Measurements from ENCODE around the gene ZNF792.

Gene ZNF792

GRCh38 chr19:34988119-34988518 is 24.1 kb upstream of the ZNF792 start:
- no peak overlapping the region for H3K23ac ChIP-seq (ENCODE audit: low read length in 2 of 2)
- peaks cover 4% of the 10 kb centered on the region for H3K4me1 ChIP-seq (ENCODE audit: control insufficient read depth, insufficient read depth, low read depth, low read length)
- H3K79me1 ChIP-seq (replicated peaks; ENCODE audit: low read length, poor library complexity, severe bottlenecking), result no peaks in the 10 kb centered on the region
- H2BK5ac ChIP-seq (ENCODE audit: low read depth, low read length, poor library complexity, severe bottlenecking), result no peak overlapping the region
- H2AK5ac ChIP-seq (ENCODE audit: low read length, severe bottlenecking), result no peak overlapping the region
- H4K8ac ChIP-seq (ENCODE audit: low read length), result no peak overlapping the region
- 100% methylated on average over 1 of the region's 1 CpG for WGBS
- no peak overlapping the region for H3K14ac ChIP-seq (ENCODE audit: low read length in 2 of 2)
- no peak overlapping the region for H3K27ac ChIP-seq (ENCODE audit: low read length, poor library complexity, severe bottlenecking)
- H4K91ac ChIP-seq (ENCODE audit: low read length), result no peak overlapping the region
- no peak overlapping the region for H3K18ac ChIP-seq (ENCODE audit: low read depth in 1 of 2, low read length in 2 of 2)
- H3K4me3 ChIP-seq (ENCODE audit: insufficient read depth in 1 of 2, low read depth in 1 of 2, low read length in 2 of 2), result no peak overlapping the region
- no peak overlapping the region for H3K4me2 ChIP-seq (ENCODE audit: low read length, poor library complexity, severe bottlenecking)
- H3K4ac ChIP-seq (ENCODE audit: low read depth in 1 of 2, low read length in 2 of 2), result no peak overlapping the region
- H2AFZ ChIP-seq (ENCODE audit: low read depth, low read length), result no peak overlapping the region
- H2BK15ac ChIP-seq (ENCODE audit: low read depth, poor library complexity, severe bottlenecking), result no peak overlapping the region
- H3K27me3 ChIP-seq (ENCODE audit: control insufficient read depth in 1 of 2, insufficient read depth in 1 of 2, low read length in 2 of 2), result peaks cover 3% of the 10 kb centered on the region in 2 experiments
- no peaks in the 10 kb centered on the region for H3K36me3 ChIP-seq (ENCODE audit: control insufficient read depth in 1 of 2, insufficient read depth in 2 of 2, low read depth in 1 of 2, low read length in 2 of 2)
- no peak overlapping the region for H3K9ac ChIP-seq (ENCODE audit: low read length)
- no peaks in the 10 kb centered on the region for H3K9me3 ChIP-seq (ENCODE audit: control insufficient read depth, low read length)
- DNase-seq, result no peak
- H2BK120ac ChIP-seq (ENCODE audit: low read depth, low read length), result no peak overlapping the region
- H2BK12ac ChIP-seq (ENCODE audit: low read length in 2 of 2), result no peak overlapping the region

- 63% methylated on average over 6 of the region's 7 CpGs for WGBS
- no peak for DNase-seq
- Histone ChIP-seq H3K79me1 (replicated peaks; ENCODE audit: low read length, poor library complexity, severe bottlenecking) (no peaks in the 10 kb centered on the region), H2BK120ac (ENCODE audit: low read depth, low read length) (no peak overlapping the region), H3K4me3 (ENCODE audit: insufficient read depth in 1 of 2, low read depth in 1 of 2, low read length in 2 of 2) (no peak overlapping the region), H3K9me3 (ENCODE audit: control insufficient read depth, low read length) (no peaks in the 10 kb centered on the region), H3K18ac (ENCODE audit: low read depth in 1 of 2, low read length in 2 of 2) (no peak overlapping the region), H2AFZ (ENCODE audit: low read depth, low read length) (no peak overlapping the region), H3K4me2 (ENCODE audit: low read length, poor library complexity, severe bottlenecking) (no peak overlapping the region), H2BK15ac (ENCODE audit: low read depth, poor library complexity, severe bottlenecking) (no peak overlapping the region), H2BK5ac (ENCODE audit: low read depth, low read length, poor library complexity, severe bottlenecking) (no peak overlapping the region), H4K91ac (ENCODE audit: low read length) (no peak overlapping the region), H2AK5ac (ENCODE audit: low read length, severe bottlenecking) (no peak overlapping the region), H2BK12ac (ENCODE audit: low read length in 2 of 2) (no peak overlapping the region), H3K9ac (ENCODE audit: low read length) (no peak overlapping the region), H3K27ac (ENCODE audit: low read length, poor library complexity, severe bottlenecking) (no peak overlapping the region), H3K27me3 (ENCODE audit: control insufficient read depth in 1 of 2, insufficient read depth in 1 of 2, low read length in 2 of 2) (peaks cover 3 to 6% of the 10 kb centered on the region in 2 experiments), H3K4me1 (ENCODE audit: control insufficient read depth, insufficient read depth, low read depth, low read length) (peaks cover 4% of the 10 kb centered on the region), H4K8ac (ENCODE audit: low read length) (no peak overlapping the region), H3K36me3 (ENCODE audit: control insufficient read depth in 1 of 2, insufficient read depth in 2 of 2, low read depth in 1 of 2, low read length in 2 of 2) (no peaks in the 10 kb centered on the region), H3K14ac (ENCODE audit: low read length in 2 of 2) (no peak overlapping the region), H3K23ac (ENCODE audit: low read length in 2 of 2) (peak overlapping the region in 1 of 2 experiments; percentile 14), H3K4ac (ENCODE audit: low read depth in 1 of 2, low read length in 2 of 2) (no peak overlapping the region)
Measured at GRCh38 chr19:34985249-34986022, 21.4 kb upstream of the ZNF792 start.

GRCh38 chr19:34984287-34984686 is 20.3 kb upstream of the ZNF792 start:
- no peak overlapping the region for H2AK5ac ChIP-seq (ENCODE audit: low read length, severe bottlenecking)
- H4K91ac ChIP-seq (ENCODE audit: low read length), result no peak overlapping the region
- no peak overlapping the region for H3K18ac ChIP-seq (ENCODE audit: low read depth in 1 of 2, low read length in 2 of 2)
- no peaks in the 10 kb centered on the region for H3K9me3 ChIP-seq (ENCODE audit: control insufficient read depth, low read length)
- H3K9ac ChIP-seq (ENCODE audit: low read length), result no peak overlapping the region
- no peak overlapping the region for H3K23ac ChIP-seq (ENCODE audit: low read length in 2 of 2)
- H3K4me1 ChIP-seq (ENCODE audit: control insufficient read depth, insufficient read depth, low read depth, low read length), result peaks cover 4% of the 10 kb centered on the region
- no peak overlapping the region for H2BK5ac ChIP-seq (ENCODE audit: low read depth, low read length, poor library complexity, severe bottlenecking)
- no peak overlapping the region for H4K8ac ChIP-seq (ENCODE audit: low read length)
- H2BK15ac ChIP-seq (ENCODE audit: low read depth, poor library complexity, severe bottlenecking), result no peak overlapping the region
- H3K4ac ChIP-seq (ENCODE audit: low read depth in 1 of 2, low read length in 2 of 2), result no peak overlapping the region
- H2BK12ac ChIP-seq (ENCODE audit: low read length in 2 of 2), result no peak overlapping the region
- H3K27me3 ChIP-seq (ENCODE audit: control insufficient read depth in 1 of 2, insufficient read depth in 1 of 2, low read length in 2 of 2), result peaks cover 3 to 16% of the 10 kb centered on the region in 2 experiments
- 75% methylated on average over 2 of the region's 3 CpGs for WGBS
- H3K14ac ChIP-seq (ENCODE audit: low read length in 2 of 2), result no peak overlapping the region
- H3K4me3 ChIP-seq (ENCODE audit: insufficient read depth in 1 of 2, low read depth in 1 of 2, low read length in 2 of 2), result no peak overlapping the region
- no peak overlapping the region for H3K27ac ChIP-seq (ENCODE audit: low read length, poor library complexity, severe bottlenecking)
- no peak overlapping the region for H2BK120ac ChIP-seq (ENCODE audit: low read depth, low read length)
- no peak for DNase-seq
- H2AFZ ChIP-seq (ENCODE audit: low read depth, low read length), result no peak overlapping the region
- H3K36me3 ChIP-seq (ENCODE audit: control insufficient read depth in 1 of 2, insufficient read depth in 2 of 2, low read depth in 1 of 2, low read length in 2 of 2), result no peaks in the 10 kb centered on the region
- H3K79me1 ChIP-seq (replicated peaks; ENCODE audit: low read length, poor library complexity, severe bottlenecking), result no peaks in the 10 kb centered on the region
- no peak overlapping the region for H3K4me2 ChIP-seq (ENCODE audit: low read length, poor library complexity, severe bottlenecking)

- Histone ChIP-seq H3K18ac (ENCODE audit: low read depth in 1 of 2, low read length in 2 of 2) (no peak overlapping the region), H3K27me3 (ENCODE audit: control insufficient read depth in 1 of 2, insufficient read depth in 1 of 2, low read length in 2 of 2) (peaks cover 3 to 17% of the 10 kb centered on the region in 2 experiments), H2AK5ac (ENCODE audit: low read length, severe bottlenecking) (no peak overlapping the region), H3K9ac (ENCODE audit: low read length) (no peak overlapping the region), H3K36me3 (ENCODE audit: control insufficient read depth in 1 of 2, insufficient read depth in 2 of 2, low read depth in 1 of 2, low read length in 2 of 2) (no peaks in the 10 kb centered on the region), H2BK5ac (ENCODE audit: low read depth, low read length, poor library complexity, severe bottlenecking) (no peak overlapping the region), H3K27ac (ENCODE audit: low read length, poor library complexity, severe bottlenecking) (no peak overlapping the region), H3K4me2 (ENCODE audit: low read length, poor library complexity, severe bottlenecking) (no peak overlapping the region), H4K91ac (ENCODE audit: low read length) (no peak overlapping the region), H3K14ac (ENCODE audit: low read length in 2 of 2) (no peak overlapping the region), H2BK15ac (ENCODE audit: low read depth, poor library complexity, severe bottlenecking) (no peak overlapping the region), H4K8ac (ENCODE audit: low read length) (no peak overlapping the region), H2AFZ (ENCODE audit: low read depth, low read length) (no peak overlapping the region), H2BK120ac (ENCODE audit: low read depth, low read length) (no peak overlapping the region), H3K23ac (ENCODE audit: low read length in 2 of 2) (no peak overlapping the region), H3K4ac (ENCODE audit: low read depth in 1 of 2, low read length in 2 of 2) (no peak overlapping the region), H3K79me1 (replicated peaks; ENCODE audit: low read length, poor library complexity, severe bottlenecking) (no peaks in the 10 kb centered on the region), H3K9me3 (ENCODE audit: control insufficient read depth, low read length) (no peaks in the 10 kb centered on the region), H2BK12ac (ENCODE audit: low read length in 2 of 2) (no peak overlapping the region), H3K4me3 (ENCODE audit: insufficient read depth in 1 of 2, low read depth in 1 of 2, low read length in 2 of 2) (no peak overlapping the region), H3K4me1 (ENCODE audit: control insufficient read depth, insufficient read depth, low read depth, low read length) (peaks cover 4% of the 10 kb centered on the region)
- DNase-seq, result no peak
- 85% methylated on average over 2 of the region's 4 CpGs for WGBS
Measured at GRCh38 chr19:34983786-34984185, 19.8 kb upstream of the ZNF792 start.

Measured in mesenchymal stem cell (in vitro differentiated cells and primary cell).